Smooth muscle cell (in vitro differentiated cells): ENCODE data around the gene GPR108. TPM values are rescaled to one million over a fixed set of nuclear protein-coding genes. Genes with fewer than 3 reads are reported as not detected.
"Not testable (repeated sequence)": the region's sequence is repeated elsewhere in the genome, so short reads cannot be mapped to it uniquely, and the experiment has no call there.

Source experiments
- DNase-seq: peaks from one replicate; lab custom pipeline; 2025; ENCODE audit not compliant: unreplicated experiment; lab: John Stamatoyannopoulos, UW
- H2AFZ ChIP-seq: fragments of 200-600 bp; sonication (generic); 2 replicates; pipeline ENCODE4 v1.6.0; 2016; ENCODE audit warnings: antibody characterized with exemption, low read depth, mild to moderate bottlenecking
- H3F3A ChIP-seq: fragments of 200-600 bp; sonication (generic); 2 replicates; pipeline ENCODE4 v1.6.0; 2017; ENCODE audit warnings: antibody characterized with exemption, low read depth
- H3K27ac ChIP-seq: fragments of 200-600 bp; sonication (generic); 2 replicates; pipeline ENCODE4 v1.5.1; 2016; ENCODE audit warnings: low read depth, mild to moderate bottlenecking
- H3K27me3 ChIP-seq: fragments of 200-600 bp; sonication (generic); 2 replicates; pipeline ENCODE4 v1.6.1; 2016; ENCODE audit warnings: low read depth, mild to moderate bottlenecking
- H3K36me3 ChIP-seq: fragments of 200-600 bp; sonication (generic); 2 replicates; pipeline ENCODE4 v1.5.1; 2016; ENCODE audit warnings: low read depth
- H3K4me1 ChIP-seq: fragments of 200-600 bp; sonication (generic); 2 replicates; pipeline ENCODE4 v1.5.1; 2016; ENCODE audit warnings: low read depth
- H3K4me2 ChIP-seq: fragments of 200-600 bp; sonication (generic); 2 replicates; pipeline ENCODE4 v1.6.0; 2016; ENCODE audit warnings: mild to moderate bottlenecking
- H3K4me3 ChIP-seq: fragments of 200-600 bp; sonication (generic); 2 replicates; pipeline ENCODE4 v1.5.1; 2016; ENCODE audit warnings: mild to moderate bottlenecking
- H3K79me2 ChIP-seq: fragments of 200-600 bp; sonication (generic); 2 replicates; pipeline ENCODE4 v1.6.0; 2016; ENCODE audit warnings: low read depth, mild to moderate bottlenecking
- H3K9ac ChIP-seq: fragments of 200-600 bp; sonication (generic); 2 replicates; pipeline ENCODE4 v1.6.0; 2016; ENCODE audit warnings: low read depth
- H3K9me3 ChIP-seq: fragments of 200-600 bp; sonication (generic); replicated peaks from 2 replicates; pipeline ENCODE4 v1.5.1; 2016; ENCODE audit warnings: low read depth
- H4K20me1 ChIP-seq: fragments of 200-600 bp; sonication (generic); 2 replicates; pipeline ENCODE4 v1.6.0; 2016; ENCODE audit warnings: low read depth
- CTCF ChIP-seq: fragments of 200-600 bp; sonication (generic); IDR thresholded peaks from 2 replicates; pipeline ENCODE4 v1.5.1; 2017; ENCODE audit warnings: borderline replicate concordance, mild to moderate bottlenecking, antibody characterized with exemption; ENCODE audit not compliant: insufficient read depth, poor library complexity, severe bottlenecking
- WGBS: methylation state at CpG from one replicate; pipeline ENCODE4 v1.1.7; 2016; ENCODE audit warnings: low lambda C conversion rate; 5-methylcytosine and 5-hydroxymethylcytosine counted together
- polyA plus RNA-seq: library from polyadenylated mRNA; unstranded; fragments of >200 nt; fragmentation: Nextera tagmentation; extraction: Ambion mirVana; gene quantifications from 2 replicates; pipeline ENCODE4 v1.2.1, GENCODE V29; 2016
- total RNA-seq: library from RNA; depleted of rRNA; stranded (reverse); fragments of >200 nt; gene quantifications from 2 replicates; pipeline ENCODE4 v1.2.3, GENCODE V29; 2014

GPR108 gene
- total and polyA plus RNA-seq, 2 experiments from 2014 or later: 34.4 to 62.1 TPM

- Histone ChIP-seq H3K4me2 (no peak overlapping the region), H3F3A (no peaks in the 10 kb centered on the region), H3K79me2 (no peaks in the 10 kb centered on the region), H3K27ac (no peak overlapping the region), H3K9ac (no peak overlapping the region), H3K27me3 (no peaks in the 10 kb centered on the region), H3K4me1 (no peaks in the 10 kb centered on the region), H2AFZ (no peak overlapping the region), H3K36me3 (no peaks in the 10 kb centered on the region), H4K20me1 (no peaks in the 10 kb centered on the region), H3K9me3 (no peaks in the 10 kb centered on the region), H3K4me3 (no peak overlapping the region)
- WGBS: 87% methylated on average over 13 of the region's 14 CpGs
- no peak for TF ChIP-seq CTCF
- DNase-seq: no peak
Observed at GRCh38 chr19:6772866-6773322, 35.5 kb upstream of the GPR108 start.

- no peak within 1 kb of the TSS for H3K4me2 ChIP-seq
- no peak within 1 kb of the TSS for H2AFZ ChIP-seq
- H3K79me2 ChIP-seq: no peaks in the 10 kb centered on the region
- H3K27ac ChIP-seq: no peak within 1 kb of the TSS
- WGBS: 86% methylated on average over 12 of the region's 25 CpGs
- H3K9ac ChIP-seq: no peak within 1 kb of the TSS
- H3F3A ChIP-seq: no peaks in the 10 kb centered on the region
- H3K27me3 ChIP-seq: no peaks in the 10 kb centered on the region
- DNase-seq: no peak
- H3K4me1 ChIP-seq: no peaks in the 10 kb centered on the region
- no peak within 1 kb of the TSS for H3K4me3 ChIP-seq
- no peak for TF ChIP-seq CTCF
- H4K20me1 ChIP-seq: no peaks in the 10 kb centered on the region
- no peaks in the 10 kb centered on the region for H3K9me3 ChIP-seq
- H3K36me3 ChIP-seq: no peaks in the 10 kb centered on the region
Observed at GRCh38 chr19:6772028-6772865, 34.9 kb upstream of the GPR108 start, which contains the start of gene VAV1. Gene VAV1 (plus strand): TSS chr19:6772708. CDS start chr19:6772808, 100 bp downstream.

- H3K4me2 ChIP-seq, H3K27me3 ChIP-seq, H3K9ac ChIP-seq, H3K27ac ChIP-seq, H3K79me2 ChIP-seq, H3K9me3 ChIP-seq, H3K4me1 ChIP-seq, H3K36me3 ChIP-seq, H2AFZ ChIP-seq, H3F3A ChIP-seq, H3K4me3 ChIP-seq, H4K20me1 ChIP-seq, DNase-seq: not testable (repeated sequence)
- 76% methylated on average over 7 of the region's 7 CpGs for WGBS
Observed at GRCh38 chr19:6771648-6772027, 34.3 kb upstream of the GPR108 start.

GRCh38 chr19:6769006-6769619 lies 31.7 kb upstream of the GPR108 start:
- H3K4me1 ChIP-seq: peaks cover 2% of the 10 kb centered on the region
- H3F3A ChIP-seq: no peaks in the 10 kb centered on the region
- no peaks in the 10 kb centered on the region for H3K9me3 ChIP-seq
- peak; percentile 22 for TF ChIP-seq CTCF
- H3K27ac ChIP-seq: no peak overlapping the region
- H4K20me1 ChIP-seq: no peaks in the 10 kb centered on the region
- 63% methylated on average over 11 of the region's 11 CpGs for WGBS
- no peak overlapping the region for H2AFZ ChIP-seq
- H3K79me2 ChIP-seq: no peaks in the 10 kb centered on the region
- no peaks in the 10 kb centered on the region for H3K27me3 ChIP-seq
- DNase-seq: no peak
- no peak overlapping the region for H3K4me3 ChIP-seq
- H3K4me2 ChIP-seq: no peak overlapping the region
- H3K36me3 ChIP-seq: no peaks in the 10 kb centered on the region
- H3K9ac ChIP-seq: no peak overlapping the region
